NCI-H2196 treated with DMSO at 0.1 percent for 48 hours (cell line): ENCODE results near the gene HNF1B.
"Not testable (repeated sequence)": the region's sequence is repeated elsewhere in the genome, so short reads cannot be mapped to it uniquely, and the experiment has no call there.

Experiments
- DNase-seq: peaks from one replicate; lab custom pipeline; 2025; ENCODE audit not compliant: unreplicated experiment; lab: John Stamatoyannopoulos, UW

The HNF1B gene

GRCh38 chr17:37744961-37745800 is at the start of gene HNF1B:
Gene HNF1B, minus strand, starts transcription at chr17:37745059. Its CDS starts 175 bp downstream, at chr17:37744884.
- DNase-seq = no peak

GRCh38 chr17:37792787-37793186 is 47.9 kb upstream of the HNF1B start:
- no peak for DNase-seq

- DNase-seq = no peak
Observed at GRCh38 chr17:37791447-37792399, 46.9 kb upstream of the HNF1B start.

GRCh38 chr17:37789771-37790541 is 45.1 kb upstream of the HNF1B start:
- no peak for DNase-seq

GRCh38 chr17:37789021-37789565 is 44.2 kb upstream of the HNF1B start:
- no peak for DNase-seq

- no peak for DNase-seq
Observed at GRCh38 chr17:37788526-37788925, 43.7 kb upstream of the HNF1B start.

GRCh38 chr17:37787055-37787757 is 42.3 kb upstream of the HNF1B start:
- no peak for DNase-seq

GRCh38 chr17:37786481-37786880 is 41.6 kb upstream of the HNF1B start:
- DNase-seq = no peak

GRCh38 chr17:37782460-37782859 is 37.6 kb upstream of the HNF1B start:
- not testable (repeated sequence) for DNase-seq

GRCh38 chr17:37781451-37781850 is 36.6 kb upstream of the HNF1B start:
- no peak for DNase-seq

GRCh38 chr17:37779554-37779953 is 34.7 kb upstream of the HNF1B start:
- no peak for DNase-seq

- DNase-seq = no peak
Observed at GRCh38 chr17:37774504-37774903, 29.6 kb upstream of the HNF1B start.

GRCh38 chr17:37772982-37773381 is 28.1 kb upstream of the HNF1B start:
- DNase-seq = no peak

GRCh38 chr17:37770631-37771518 is 26.0 kb upstream of the HNF1B start:
- no peak for DNase-seq

GRCh38 chr17:37769050-37769449 is 24.2 kb upstream of the HNF1B start:
- DNase-seq = no peak

GRCh38 chr17:37768438-37768837 is 23.6 kb upstream of the HNF1B start:
- DNase-seq = no peak

GRCh38 chr17:37766971-37767370 is 22.1 kb upstream of the HNF1B start:
- no peak for DNase-seq

- no peak for DNase-seq
Observed at GRCh38 chr17:37764383-37764782, 19.5 kb upstream of the HNF1B start.

GRCh38 chr17:37762666-37763065 is 17.8 kb upstream of the HNF1B start:
- no peak for DNase-seq
